Gastroesophageal sphincter (tissue), 4 donors: ENCODE results near the gene CFAP73. TPM values are rescaled to one million over a fixed set of nuclear protein-coding genes. Genes with fewer than 3 reads are reported as not detected.

Source experiments
- ATAC-seq: fragments of 150-250 bp; one replicate; pipeline ENCODE4 v1.9.1; 2016; ENCODE audit warnings: mild to moderate bottlenecking, moderate library complexity
- H3K27ac ChIP-seq, 4 donors: fragments of 200-600 bp; sonication (generic) in 3 of 4; 1 replicate in 3 of 4; 2 replicates in 1 of 4; pipeline ENCODE4 v1.5.1; 2016 to 2019
- H3K27me3 ChIP-seq: fragments of 200-600 bp; sonication (generic); one replicate; pipeline ENCODE4 v1.5.1; 2019
- H3K36me3 ChIP-seq, 2 donors: fragments of 200-600 bp; sonication (generic); one replicate each; pipeline ENCODE4 v1.5.1; 2019; ENCODE audit warnings: control low read depth in 1 of 2
- H3K4me1 ChIP-seq, 3 donors: fragments of 200-600 bp; sonication (generic); 1 replicate in 2 of 3; 2 replicates in 1 of 3; pipeline ENCODE4 v1.5.1; 2016 to 2019; ENCODE audit warnings: control low read depth in 2 of 3
- H3K4me3 ChIP-seq, 2 donors: fragments of 200-600 bp; sonication (generic); one replicate each; pipeline ENCODE4 v1.5.1; 2019; ENCODE audit warnings: mild to moderate bottlenecking in 1 of 2, moderate library complexity in 1 of 2
- H3K9me3 ChIP-seq, 3 donors: fragments of 200-600 bp; sonication (generic); one replicate each; pipeline ENCODE4 v1.5.1; 2017 to 2019; ENCODE audit warnings: control low read depth in 2 of 3
- EP300 ChIP-seq: sonication (generic); formaldehyde crosslinking; IDR thresholded peaks from one replicate; pipeline ENCODE4 v1.6.1; 2017; ENCODE audit warnings: antibody characterized with exemption, mild to moderate bottlenecking
- POLR2A ChIP-seq, 2 donors: fragments of 450-650 bp; IDR thresholded peaks; one replicate each; pipeline ENCODE4 v1.6.1; 2017; ENCODE audit warnings: antibody characterized with exemption in 2 of 2, mild to moderate bottlenecking in 2 of 2, moderate library complexity in 1 of 2
- POLR2AphosphoS5 ChIP-seq: sonication (generic); formaldehyde crosslinking; IDR thresholded peaks from one replicate; pipeline ENCODE4 v1.6.1; 2017; ENCODE audit warnings: antibody characterized with exemption
- WGBS, 2 donors: methylation state at CpG; one replicate each; pipeline ENCODE4 v1.1.5; 2018; ENCODE audit warnings: low coverage in 1 of 2; 5-methylcytosine and 5-hydroxymethylcytosine counted together
- total RNA-seq, 4 donors: library from RNA; depleted of rRNA; stranded (reverse); fragments of >200 nt; gene quantifications; one replicate each; pipeline ENCODE4 v1.1.0, GENCODE V29; 2016
- TF ChIP-seq, protein P1 (sequence below), 4 experiments: fragments of 200-600 bp in 2 of 4; fragments of 450-650 bp in 2 of 4; sonication (generic) in 1 of 4; IDR thresholded peaks; one replicate each; pipeline ENCODE4 v1.5.1; 2017 to 2019; ENCODE audit warnings: antibody characterized with exemption in 4 of 4, mild to moderate bottlenecking in 2 of 4, moderate library complexity in 2 of 4

Gene CFAP73
- total RNA-seq, 4 donors from 2014 or later, result not detected

- Histone ChIP-seq H3K9me3 (no peaks in the 10 kb centered on the region), H3K36me3 (no peaks in the 10 kb centered on the region), H3K4me3 (no peak overlapping the region), H3K27me3 (peaks cover 71% of the 10 kb centered on the region), H3K27ac (no peak overlapping the region), H3K4me1 (peaks cover 0 to 7% (median 0%) of the 10 kb centered on the region in 3 donors)
- no peak for ATAC-seq
- 6 to 57% methylated on average over 1 to 17 of the region's 43 CpGs for WGBS, 2 donors
- TF ChIP-seq EP300 (no peak), POLR2AphosphoS5 (no peak)
Measured at GRCh38 chr12:113103756-113104450, 45.6 kb upstream of the CFAP73 start.

GRCh38 chr12:113104953-113105510 lies 44.5 kb upstream of the CFAP73 start:
- Histone ChIP-seq H3K27me3 (peaks cover 60% of the 10 kb centered on the region), H3K27ac (no peak overlapping the region), H3K4me1 (peaks cover 0 to 7% (median 0%) of the 10 kb centered on the region in 3 donors), H3K9me3 (no peaks in the 10 kb centered on the region), H3K36me3 (no peaks in the 10 kb centered on the region), H3K4me3 (no peak overlapping the region)
- 63% methylated on average over 3 of the region's 13 CpGs; no CpG with 5 or more reads in 1 of the 2 donors for WGBS, 2 donors
- TF ChIP-seq EP300, result no peak
- no peak for TF ChIP-seq POLR2AphosphoS5
- TF ChIP-seq, protein P1, sequence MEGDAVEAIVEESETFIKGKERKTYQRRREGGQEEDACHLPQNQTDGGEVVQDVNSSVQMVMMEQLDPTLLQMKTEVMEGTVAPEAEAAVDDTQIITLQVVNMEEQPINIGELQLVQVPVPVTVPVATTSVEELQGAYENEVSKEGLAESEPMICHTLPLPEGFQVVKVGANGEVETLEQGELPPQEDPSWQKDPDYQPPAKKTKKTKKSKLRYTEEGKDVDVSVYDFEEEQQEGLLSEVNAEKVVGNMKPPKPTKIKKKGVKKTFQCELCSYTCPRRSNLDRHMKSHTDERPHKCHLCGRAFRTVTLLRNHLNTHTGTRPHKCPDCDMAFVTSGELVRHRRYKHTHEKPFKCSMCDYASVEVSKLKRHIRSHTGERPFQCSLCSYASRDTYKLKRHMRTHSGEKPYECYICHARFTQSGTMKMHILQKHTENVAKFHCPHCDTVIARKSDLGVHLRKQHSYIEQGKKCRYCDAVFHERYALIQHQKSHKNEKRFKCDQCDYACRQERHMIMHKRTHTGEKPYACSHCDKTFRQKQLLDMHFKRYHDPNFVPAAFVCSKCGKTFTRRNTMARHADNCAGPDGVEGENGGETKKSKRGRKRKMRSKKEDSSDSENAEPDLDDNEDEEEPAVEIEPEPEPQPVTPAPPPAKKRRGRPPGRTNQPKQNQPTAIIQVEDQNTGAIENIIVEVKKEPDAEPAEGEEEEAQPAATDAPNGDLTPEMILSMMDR (IDR thresholded peaks at IDR 0.05), result no peak
- no peak for TF ChIP-seq POLR2A (IDR thresholded peaks at IDR 0.05)
- ATAC-seq, result no peak

DNA sequence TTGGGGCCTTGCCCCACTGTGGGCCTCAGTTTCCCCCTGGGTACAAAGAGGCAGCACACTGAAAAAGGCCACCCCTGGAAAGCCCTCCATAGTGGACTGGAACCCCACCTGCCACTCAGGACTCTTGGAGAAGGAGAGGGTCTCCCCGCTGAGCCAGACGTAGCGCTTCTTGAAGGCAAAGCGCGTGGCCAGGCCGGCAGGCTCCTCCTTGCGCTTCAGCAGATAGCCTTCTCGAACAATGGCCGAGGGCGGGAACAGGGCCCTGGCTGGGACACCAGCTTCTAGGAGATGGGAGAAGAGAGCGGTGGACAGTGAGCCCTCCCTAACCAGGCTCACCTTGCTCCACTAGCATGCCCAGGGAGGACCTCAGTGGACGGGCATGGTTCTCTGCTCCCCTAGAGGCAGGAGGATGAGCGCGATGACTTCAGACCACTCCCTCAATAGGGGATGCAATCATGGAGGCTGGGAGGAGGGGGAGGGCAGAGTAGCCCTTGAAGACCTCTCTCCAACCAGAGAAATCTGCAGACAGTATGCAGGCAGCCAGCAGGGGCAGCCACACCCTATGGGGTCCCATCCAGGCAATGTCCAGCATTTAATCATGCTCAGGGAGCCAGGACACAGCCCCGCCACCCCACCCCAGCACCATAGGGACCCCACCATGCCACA lies 43.8 kb upstream of the CFAP73 start:
- peaks cover 53% of the 10 kb centered on the region for H3K27me3 ChIP-seq
- H3K27ac ChIP-seq, result no peak overlapping the region
- no peaks in the 10 kb centered on the region for H3K36me3 ChIP-seq
- 61% methylated on average over 5 of the region's 15 CpGs; no CpG with 5 or more reads in 1 of the 2 donors for WGBS, 2 donors
- no peak overlapping the region for H3K4me3 ChIP-seq
- H3K4me1 ChIP-seq, result peaks cover 0 to 7% (median 0%) of the 10 kb centered on the region in 3 donors
- H3K9me3 ChIP-seq, result no peaks in the 10 kb centered on the region
- no peak for ATAC-seq
- TF ChIP-seq EP300 (no peak), POLR2AphosphoS5 (no peak), POLR2A (IDR thresholded peaks at IDR 0.05) (no peak)
- TF ChIP-seq, protein P1 (IDR thresholded peaks at IDR 0.05), result no peak

DNA sequence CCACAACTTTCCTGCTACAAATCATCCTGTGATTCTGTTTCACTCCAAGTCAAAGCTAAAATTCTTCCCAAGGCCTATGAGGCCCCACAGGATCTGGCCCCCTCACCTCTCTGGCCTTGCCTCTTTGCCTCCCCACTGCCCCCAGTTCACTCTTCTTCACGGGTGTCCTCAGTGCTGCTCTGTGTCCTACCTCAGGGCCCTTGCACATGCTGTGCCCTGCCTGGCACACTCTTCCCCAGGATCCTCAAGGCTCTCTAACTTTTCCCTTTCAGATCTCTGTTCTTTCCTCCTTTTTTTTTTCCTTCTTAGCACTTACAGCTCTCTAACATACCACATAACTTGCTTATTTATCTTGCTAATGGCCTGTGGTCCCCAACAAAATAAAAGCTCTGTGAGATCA lies 43.2 kb upstream of the CFAP73 start:
- Histone ChIP-seq H3K9me3 (no peaks in the 10 kb centered on the region), H3K27ac (no peak overlapping the region), H3K4me3 (no peak overlapping the region), H3K36me3 (no peaks in the 10 kb centered on the region), H3K4me1 (peaks cover 0 to 7% (median 0%) of the 10 kb centered on the region in 3 donors), H3K27me3 (peaks cover 47% of the 10 kb centered on the region)
- 86 to 89% methylated on average over 1 of the region's 1 CpG for WGBS, 2 donors
- no peak for ATAC-seq
- TF ChIP-seq POLR2AphosphoS5 (no peak), EP300 (no peak), POLR2A (IDR thresholded peaks at IDR 0.05) (no peak)
- TF ChIP-seq, protein P1 (IDR thresholded peaks at IDR 0.05), result no peak

DNA sequence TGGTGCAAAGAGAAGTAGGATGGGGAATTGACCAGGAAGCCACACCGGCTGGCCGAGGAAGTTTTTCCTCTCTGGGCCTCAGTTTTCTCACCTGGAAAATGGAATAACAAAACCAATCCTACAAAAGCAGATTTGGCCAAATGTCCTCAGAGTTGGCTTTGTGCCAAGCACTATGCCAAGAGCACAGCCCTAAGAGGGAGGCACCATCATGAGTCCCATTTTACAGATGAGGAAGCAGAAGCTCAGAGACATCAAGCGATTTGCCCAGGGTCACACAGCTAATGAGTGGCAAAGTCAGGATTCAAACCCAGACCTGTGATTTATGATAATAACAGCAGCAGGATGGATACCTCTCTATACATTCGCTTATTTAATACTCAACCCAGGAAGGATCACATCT lies 41.2 kb upstream of the CFAP73 start:
- peaks cover 0 to 7% (median 0%) of the 10 kb centered on the region in 3 donors for H3K4me1 ChIP-seq
- ATAC-seq, result no peak
- WGBS, 2 donors, result 94% methylated on average over 4 of the region's 4 CpGs; no CpG with 5 or more reads in 1 of the 2 donors

More for the DNA sequence above, 41.2 kb upstream of the CFAP73 start:
- no peaks in the 10 kb centered on the region for H3K9me3 ChIP-seq
- H3K4me3 ChIP-seq, result no peak overlapping the region
- TF ChIP-seq, protein P1 (IDR thresholded peaks at IDR 0.05), result no peak
- TF ChIP-seq POLR2AphosphoS5, result no peak
- no peak for TF ChIP-seq EP300
- TF ChIP-seq POLR2A (IDR thresholded peaks at IDR 0.05), result no peak
- H3K27me3 ChIP-seq, result peaks cover 49% of the 10 kb centered on the region
- H3K27ac ChIP-seq, result no peak overlapping the region
- no peaks in the 10 kb centered on the region for H3K36me3 ChIP-seq
